ENCODE data around the gene JSRP1.
"Not testable (repeated sequence)": the region's sequence is repeated elsewhere in the genome, so short reads cannot be mapped to it uniquely, and the experiment has no call there.

JSRP1 gene

DNA sequence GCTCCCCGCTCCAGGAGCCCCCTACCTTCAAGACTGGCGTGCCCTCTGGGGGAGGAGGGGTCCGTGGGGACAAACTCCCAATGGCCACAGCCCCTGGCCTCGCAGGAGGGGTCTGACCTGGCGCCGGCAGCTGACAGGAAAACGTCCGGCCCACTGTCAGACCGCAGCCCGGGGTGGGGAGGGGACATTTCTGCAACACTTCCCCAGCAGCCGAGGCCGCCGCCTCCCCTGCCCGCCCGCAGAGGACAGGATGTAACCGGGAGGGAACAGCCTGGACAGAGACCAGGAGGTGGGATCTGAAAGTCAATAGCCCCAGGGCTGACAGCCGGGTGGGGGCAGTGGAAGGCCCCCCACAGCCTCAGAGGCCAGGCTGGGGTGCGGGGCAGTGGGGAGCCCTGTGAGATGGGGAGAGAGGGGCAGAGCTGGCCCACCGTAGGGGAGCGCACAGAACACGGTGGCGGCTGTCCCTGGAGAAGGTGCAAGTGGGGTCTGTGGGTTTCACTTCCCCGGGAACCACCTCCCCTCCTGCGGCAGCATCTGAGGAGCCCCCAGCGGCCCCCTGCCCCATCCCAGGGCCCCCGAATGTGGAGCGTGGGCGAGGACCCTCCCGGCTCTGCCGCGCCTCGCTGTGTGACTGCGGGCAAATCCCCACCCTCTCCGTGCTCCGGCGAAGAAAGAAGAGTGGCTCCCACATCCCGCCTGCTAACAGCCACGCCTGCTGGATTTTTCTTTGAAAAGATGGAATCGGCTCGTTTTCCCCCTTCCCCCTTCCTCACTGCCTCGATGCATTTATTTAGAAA is 26.0 kb upstream of the JSRP1 start, which contains the start of gene PEAK3:
PEAK3 (minus strand) TSS at position 114 of the 800 bp plus-strand sequence. CDS start 1,244 bp downstream, outside the sequence.
- no peak for DNase-seq (ENCODE audit: low spot score)

GRCh38 chr19:2281265-2282061 is 25.2 kb upstream of the JSRP1 start:
- not testable (repeated sequence) for DNase-seq (ENCODE audit: low spot score)

DNA sequence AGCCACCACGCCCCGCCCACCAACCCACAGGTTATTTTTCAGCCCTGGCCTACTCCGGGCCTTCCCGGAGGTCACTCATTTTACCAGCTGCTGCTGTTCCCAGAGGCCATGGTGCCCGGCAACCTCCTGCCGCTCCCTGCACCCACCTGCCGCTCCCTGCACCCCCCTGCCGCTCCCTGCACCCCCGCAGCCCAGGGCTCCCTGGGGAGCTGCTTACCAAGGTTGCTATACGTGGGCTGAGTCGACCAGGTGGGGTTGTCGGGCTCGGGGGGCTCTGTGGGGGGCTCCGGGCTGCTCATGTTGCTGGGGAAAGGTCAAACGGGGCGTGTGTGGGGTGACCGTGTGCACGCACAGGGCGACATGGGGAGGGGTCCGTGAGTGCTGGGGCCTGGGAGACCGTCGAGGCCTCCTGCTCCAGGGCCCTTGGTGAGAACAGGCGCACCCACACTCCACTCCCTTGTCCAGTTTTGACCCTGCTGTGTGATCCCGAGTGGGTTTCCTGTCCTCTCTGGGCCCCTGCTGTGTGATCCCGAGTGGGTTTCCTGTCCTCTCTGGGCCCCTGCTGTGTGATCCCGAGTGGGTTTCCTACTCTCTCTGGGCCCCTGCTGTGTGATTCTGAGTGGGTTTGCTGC is 24.5 kb upstream of the JSRP1 start:
- no peak for DNase-seq (ENCODE audit: low spot score)

DNA sequence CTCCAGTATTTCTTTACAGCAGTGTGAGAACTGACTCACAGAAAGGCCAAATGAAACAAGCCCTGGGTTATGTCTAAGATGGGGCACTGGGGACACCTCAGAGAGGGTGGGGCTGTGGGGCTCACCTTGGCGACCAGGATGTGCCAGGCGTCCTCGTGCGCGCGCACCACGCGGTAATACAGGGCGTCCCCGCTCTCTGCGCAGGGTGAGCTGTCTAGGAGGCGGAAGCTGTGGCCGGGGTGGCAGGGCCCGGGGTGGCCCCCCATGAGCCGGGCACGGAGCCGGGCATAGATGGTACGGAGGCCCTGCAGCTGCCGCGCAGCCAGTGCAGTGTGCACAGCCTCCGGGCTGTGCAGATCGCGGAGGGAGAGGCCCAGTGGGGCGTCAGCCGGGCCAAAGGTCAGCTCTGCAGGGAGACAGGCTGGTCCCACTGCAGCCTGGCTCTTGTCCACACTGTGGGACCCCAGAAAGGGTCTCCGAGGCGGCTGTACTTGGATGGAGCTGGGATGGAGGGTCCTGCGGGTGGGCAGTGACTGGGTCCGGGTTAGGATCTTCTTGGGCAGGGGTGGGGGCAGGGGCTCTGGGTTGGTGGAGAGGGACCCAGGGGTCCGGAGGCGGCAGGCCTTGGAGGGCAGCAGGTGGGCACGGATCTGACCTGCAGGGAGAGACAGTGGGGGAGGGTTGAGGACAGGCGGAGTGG is 22.4 kb upstream of the JSRP1 start:
- no peak for DNase-seq (ENCODE audit: low spot score)

GRCh38 chr19:2277138-2277537 is 20.9 kb upstream of the JSRP1 start:
- DNase-seq (ENCODE audit: low spot score) = no peak

DNA sequence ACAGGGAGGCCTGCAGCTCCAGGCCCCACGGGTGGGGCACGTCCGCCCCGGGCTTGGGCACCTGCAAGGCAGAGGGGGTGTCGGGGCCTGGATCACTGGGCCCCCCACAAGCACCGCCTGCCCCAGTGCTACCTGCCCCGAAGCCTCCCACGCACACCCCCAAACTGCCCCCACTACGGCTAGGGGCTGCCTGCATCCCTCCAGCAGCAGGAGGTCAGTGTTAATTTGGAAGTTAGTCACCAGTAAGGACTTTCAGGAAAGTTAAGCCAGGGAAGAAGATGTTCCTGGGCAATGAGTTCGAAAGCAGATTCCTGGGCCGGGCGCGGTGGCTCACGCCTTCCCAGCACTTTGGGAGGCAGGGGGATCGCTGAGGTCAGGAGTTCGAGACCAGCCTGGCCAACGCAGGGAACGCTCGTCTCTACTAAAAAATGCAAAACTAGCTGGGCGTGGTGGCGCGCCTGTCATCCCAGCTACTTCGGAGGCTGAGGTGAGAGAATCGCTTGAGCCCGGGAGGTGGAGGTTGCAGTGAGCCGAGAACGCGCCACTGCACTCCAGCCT is 20.3 kb upstream of the JSRP1 start:
- DNase-seq (ENCODE audit: low spot score) = no peak

DNA sequence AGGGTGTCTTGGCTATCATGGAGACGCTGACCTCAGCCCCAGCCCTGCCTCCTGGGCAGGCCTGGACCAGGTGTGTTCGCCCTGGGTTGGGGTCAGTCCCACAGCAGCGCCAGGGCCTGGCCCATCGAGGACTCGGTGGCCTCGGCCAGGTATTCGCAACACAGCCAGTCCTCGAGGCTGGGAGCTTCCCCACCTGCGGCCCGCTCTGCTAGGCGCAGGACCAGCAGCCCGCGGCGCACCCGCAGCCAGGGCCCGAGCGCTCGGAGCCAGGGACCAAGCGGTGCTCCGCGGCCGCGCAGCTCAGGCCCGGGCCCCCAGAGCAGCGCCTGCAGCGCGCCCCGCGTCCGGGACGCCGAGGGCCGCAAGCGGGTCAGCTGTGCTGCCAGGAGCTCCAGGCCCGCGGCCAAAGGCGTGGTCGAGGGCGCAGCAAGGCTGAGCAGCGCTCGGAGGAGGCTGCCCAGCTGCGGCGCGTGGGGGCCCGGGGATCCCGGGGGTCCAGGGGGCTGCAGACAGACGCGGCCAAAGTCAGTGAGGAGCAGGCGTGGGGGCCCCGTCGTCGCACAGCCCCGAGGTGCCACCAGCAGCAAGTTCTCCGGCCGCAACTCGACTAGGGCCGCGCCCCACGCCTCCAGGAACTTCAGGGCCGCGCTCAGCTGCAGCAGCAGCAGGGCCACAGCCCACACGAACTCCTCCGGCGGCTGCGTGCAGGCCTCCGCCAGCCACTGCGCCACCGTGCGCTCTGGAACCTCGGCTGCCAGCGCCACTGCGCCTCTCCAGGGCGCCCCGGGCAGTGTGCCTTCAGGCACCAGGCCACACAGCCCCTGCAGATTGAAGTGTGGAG is 19.6 kb upstream of the JSRP1 start:
- no peak for DNase-seq (ENCODE audit: low spot score)

- DNase-seq (ENCODE audit: low spot score) = no peak
These were observed 18.8 kb upstream of the JSRP1 start for GRCh38 chr19:2274931-2275535.

- no peak for DNase-seq (ENCODE audit: low spot score)
These were observed 18.0 kb upstream of the JSRP1 start for GRCh38 chr19:2274185-2274711.

- peak; percentile 79 for DNase-seq (ENCODE audit: low spot score)
These were observed 17.4 kb upstream of the JSRP1 start for GRCh38 chr19:2273356-2274184.

DNA sequence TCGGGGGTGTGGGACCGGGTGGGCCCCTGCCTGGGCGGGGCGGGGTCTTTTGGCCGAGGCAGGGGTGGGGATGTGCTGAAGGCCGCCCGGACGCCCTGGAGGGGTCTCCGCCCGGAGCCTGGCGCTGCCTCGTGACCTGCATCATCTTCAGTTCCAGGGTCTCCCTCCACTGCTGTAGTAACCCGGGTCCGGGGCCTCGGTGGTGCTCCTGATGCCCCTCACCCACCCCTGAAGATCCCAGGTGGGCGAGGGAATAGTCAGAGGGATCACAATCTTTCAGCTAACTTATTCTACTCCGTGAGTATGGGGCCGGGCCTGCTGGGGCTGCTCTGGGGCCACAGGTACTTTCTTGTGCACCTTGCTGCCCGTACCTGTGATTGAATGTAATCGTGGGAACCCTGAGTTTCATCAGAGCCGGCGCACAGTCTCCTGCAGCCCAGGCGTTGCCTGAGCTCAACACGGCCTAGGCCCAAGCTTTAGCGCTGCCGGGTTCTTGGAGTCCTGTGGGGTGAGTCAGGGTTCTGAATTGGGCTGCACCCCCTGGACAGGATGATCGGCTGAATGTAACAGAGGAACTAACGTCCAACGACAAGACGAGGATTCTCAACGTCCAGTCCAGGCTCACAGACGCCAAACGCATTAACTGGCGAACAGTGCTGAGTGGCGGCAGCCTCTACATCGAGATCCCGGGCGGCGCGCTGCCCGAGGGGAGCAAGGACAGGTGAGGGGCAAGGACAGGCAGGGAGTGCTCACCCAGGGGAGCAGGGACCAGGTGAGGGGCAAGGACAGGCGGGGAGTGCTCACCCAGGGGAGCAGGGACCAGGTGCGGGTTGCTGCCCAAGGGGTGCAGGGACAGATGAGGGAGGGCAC is 15.3 kb upstream of the JSRP1 start:
- DNase-seq (ENCODE audit: low spot score) = no peak

- no peak for DNase-seq (ENCODE audit: low spot score)
These were observed 14.4 kb upstream of the JSRP1 start for GRCh38 chr19:2270423-2271233.

DNA sequence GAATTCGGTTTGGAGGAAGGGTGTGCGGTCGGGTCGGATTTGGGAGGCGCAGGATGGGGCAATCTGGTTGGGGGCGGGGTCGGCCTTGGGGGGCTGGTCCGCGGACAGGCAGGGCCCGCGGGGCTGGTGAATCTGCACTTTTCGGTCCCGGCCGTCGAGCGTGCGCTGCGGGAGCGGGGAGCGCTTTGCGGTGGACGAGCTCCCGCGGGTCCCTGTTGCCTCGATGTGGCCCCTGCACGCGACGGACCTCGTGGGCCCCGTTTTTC is 13.9 kb upstream of the JSRP1 start:
- DNase-seq (ENCODE audit: low spot score) = no peak

DNA sequence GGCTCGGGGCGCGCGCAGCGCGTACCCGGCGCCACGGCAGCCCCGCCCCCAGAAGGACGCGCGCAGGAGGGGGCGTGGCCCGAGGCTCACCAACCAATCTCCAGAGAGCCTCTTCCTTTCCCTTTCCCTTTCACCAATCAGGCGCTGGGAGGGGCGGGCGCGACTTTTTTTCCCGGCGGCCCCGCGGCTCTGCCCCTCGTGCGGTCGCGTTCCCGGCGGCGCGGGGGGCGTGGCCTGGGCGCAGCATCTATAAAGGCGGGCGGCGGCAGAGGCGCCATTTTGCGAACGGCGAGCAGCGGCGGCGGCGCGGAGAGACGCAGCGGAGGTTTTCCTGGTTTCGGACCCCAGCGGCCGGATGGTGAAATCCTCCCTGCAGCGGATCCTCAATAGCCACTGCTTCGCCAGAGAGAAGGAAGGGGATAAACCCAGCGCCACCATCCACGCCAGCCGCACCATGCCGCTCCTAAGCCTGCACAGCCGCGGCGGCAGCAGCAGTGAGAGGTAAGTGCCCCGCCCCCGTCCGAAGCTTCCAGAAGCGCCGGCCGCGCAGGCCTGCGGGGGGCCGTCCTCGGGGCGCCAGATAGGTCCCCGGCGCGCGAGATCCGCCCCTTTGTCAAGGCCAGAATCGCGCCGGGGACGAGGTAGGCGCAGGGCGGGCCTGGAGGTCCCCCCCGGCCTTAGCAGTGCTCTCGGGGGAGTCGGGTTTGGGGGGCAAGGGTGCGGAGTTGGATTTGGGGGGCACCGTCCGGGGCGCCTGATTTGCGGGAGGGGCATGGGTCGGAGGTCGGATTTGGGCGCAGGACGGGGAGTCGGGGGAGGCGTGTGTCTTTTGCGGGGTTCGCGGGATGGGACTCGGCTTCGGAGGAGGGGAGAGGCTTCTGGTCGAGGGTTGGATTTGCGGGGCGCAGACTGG is 13.3 kb upstream of the JSRP1 start:
- peak; percentile 97 for DNase-seq (ENCODE audit: low spot score)

DNA sequence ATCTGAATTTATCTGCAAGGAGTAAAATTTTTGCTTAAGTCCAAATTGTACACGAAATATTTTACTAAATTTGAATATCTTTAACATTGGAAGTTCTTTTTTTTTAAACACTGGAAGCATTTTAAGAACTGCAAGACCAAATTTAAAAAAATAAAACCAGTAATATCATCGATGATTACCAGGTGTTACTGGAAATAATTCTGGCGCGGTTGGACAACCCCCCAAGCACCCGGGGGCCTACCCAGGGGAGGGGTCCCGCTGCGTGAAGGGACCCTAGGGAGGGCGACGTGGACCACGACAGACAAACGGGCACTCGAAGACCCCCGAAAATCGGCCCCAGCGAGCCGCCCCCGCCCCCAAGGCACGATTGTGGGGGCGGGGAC is 12.6 kb upstream of the JSRP1 start:
- no peak for DNase-seq (ENCODE audit: low spot score)

GRCh38 chr19:2268480-2268830 is 12.2 kb upstream of the JSRP1 start:
- no peak for DNase-seq (ENCODE audit: low spot score)
